ENCODE data around the gene SERPINH1.

SERPINH1 gene

GRCh38 chr11:75538150-75538942, 23.7 kb upstream of the SERPINH1 start:
- no peak for FAIRE-seq
- no peak for DNase-seq (ENCODE audit: insufficient read length, low spot score)
- no peak for TF ChIP-seq POLR2A (IDR thresholded peaks at IDR 0.05; ENCODE audit: low read depth, low read length)

- FAIRE-seq (no peak), DNase-seq (ENCODE audit: insufficient read length, low spot score) (no peak)
- no peak for TF ChIP-seq POLR2A (IDR thresholded peaks at IDR 0.05; ENCODE audit: low read depth, low read length)
Measured at GRCh38 chr11:75539459-75540334, 22.4 kb upstream of the SERPINH1 start.

- DNase-seq (ENCODE audit: insufficient read length, low spot score) (no peak), FAIRE-seq (no peak)
- no peak for TF ChIP-seq POLR2A (IDR thresholded peaks at IDR 0.05; ENCODE audit: low read depth, low read length)
Measured at GRCh38 chr11:75541193-75542087, 20.6 kb upstream of the SERPINH1 start.

GRCh38 chr11:75542088-75542438, 20.0 kb upstream of the SERPINH1 start:
- no peak for FAIRE-seq
- DNase-seq (ENCODE audit: insufficient read length, low spot score): no peak
- no peak for TF ChIP-seq POLR2A (IDR thresholded peaks at IDR 0.05; ENCODE audit: low read depth, low read length)

GRCh38 chr11:75543806-75544205, 18.2 kb upstream of the SERPINH1 start:
- no peak for FAIRE-seq
- TF ChIP-seq POLR2A (IDR thresholded peaks at IDR 0.05; ENCODE audit: low read depth, low read length): no peak
- no peak for DNase-seq (ENCODE audit: insufficient read length, low spot score)

GRCh38 chr11:75547177-75547576, 14.9 kb upstream of the SERPINH1 start:
- DNase-seq (ENCODE audit: insufficient read length, low spot score) (no peak), FAIRE-seq (no peak)
- no peak for TF ChIP-seq POLR2A (IDR thresholded peaks at IDR 0.05; ENCODE audit: low read depth, low read length)

- TF ChIP-seq POLR2A (IDR thresholded peaks at IDR 0.05; ENCODE audit: low read depth, low read length): no peak
- peak; percentile 76 for DNase-seq (ENCODE audit: insufficient read length, low spot score)
Measured at GRCh38 chr11:75547617-75548058, 14.4 kb upstream of the SERPINH1 start.

GRCh38 chr11:75548595-75549272, 13.3 kb upstream of the SERPINH1 start:
- DNase-seq (ENCODE audit: insufficient read length, low spot score): no peak
- no peak for FAIRE-seq
- TF ChIP-seq POLR2A (IDR thresholded peaks at IDR 0.05; ENCODE audit: low read depth, low read length): no peak

More at GRCh38 chr11:75547617-75548058, 14.4 kb upstream of the SERPINH1 start:
- no peak for FAIRE-seq

GRCh38 chr11:75549370-75549958, 12.6 kb upstream of the SERPINH1 start:
- no peak for FAIRE-seq
- no peak for TF ChIP-seq POLR2A (IDR thresholded peaks at IDR 0.05; ENCODE audit: low read depth, low read length)
- no peak for DNase-seq (ENCODE audit: insufficient read length, low spot score)

- FAIRE-seq: no peak
- DNase-seq (ENCODE audit: insufficient read length, low spot score): no peak
- no peak for TF ChIP-seq POLR2A (IDR thresholded peaks at IDR 0.05; ENCODE audit: low read depth, low read length)
Measured at GRCh38 chr11:75553182-75553581, 8.9 kb upstream of the SERPINH1 start.

- no peak for TF ChIP-seq POLR2A (IDR thresholded peaks at IDR 0.05; ENCODE audit: low read depth, low read length)
- no peak for DNase-seq (ENCODE audit: insufficient read length, low spot score)
- FAIRE-seq: no peak
Measured at GRCh38 chr11:75553889-75554257, 8.2 kb upstream of the SERPINH1 start.

GRCh38 chr11:75554258-75555022, 7.6 kb upstream of the SERPINH1 start:
- no peak for DNase-seq (ENCODE audit: insufficient read length, low spot score)
- no peak for FAIRE-seq
- TF ChIP-seq POLR2A (IDR thresholded peaks at IDR 0.05; ENCODE audit: low read depth, low read length): no peak

Data from H54 (cell line).